Stimulated activated memory B cell treated with anti-CD40 and anti-IgM and Interleukin-4, amounts not matched to agents 10 μg/mL and 1 μg/mL and 100 μg/mL, for 72 hours (primary cell): ENCODE measurements around the gene GSN.

Source experiments
- ATAC-seq: fragments of 150-1000 bp; cut with Tn5 transposase; 2 replicates; pipeline ENCODE4 v1.10.0; 2021
- H3K27ac Mint-ChIP-seq: one replicate; pipeline ENCODE4 v1.8.0; 2022; ENCODE audit warnings: mild to moderate bottlenecking, mixed read lengths
- H3K27me3 Mint-ChIP-seq: one replicate; pipeline ENCODE4 v1.8.0; 2022; ENCODE audit warnings: mixed read lengths
- H3K36me3 Mint-ChIP-seq: one replicate; pipeline ENCODE4 v1.8.0; 2022; ENCODE audit warnings: mixed read lengths
- H3K4me1 Mint-ChIP-seq: one replicate; pipeline ENCODE4 v1.8.0; 2022; ENCODE audit warnings: mixed read lengths
- H3K4me3 Mint-ChIP-seq: one replicate; pipeline ENCODE4 v1.8.0; 2022; ENCODE audit warnings: mild to moderate bottlenecking, moderate library complexity, mixed read lengths
- H3K9me3 Mint-ChIP-seq: one replicate; pipeline ENCODE4 v1.8.0; 2022; ENCODE audit warnings: mixed read lengths

Gene GSN

DNA sequence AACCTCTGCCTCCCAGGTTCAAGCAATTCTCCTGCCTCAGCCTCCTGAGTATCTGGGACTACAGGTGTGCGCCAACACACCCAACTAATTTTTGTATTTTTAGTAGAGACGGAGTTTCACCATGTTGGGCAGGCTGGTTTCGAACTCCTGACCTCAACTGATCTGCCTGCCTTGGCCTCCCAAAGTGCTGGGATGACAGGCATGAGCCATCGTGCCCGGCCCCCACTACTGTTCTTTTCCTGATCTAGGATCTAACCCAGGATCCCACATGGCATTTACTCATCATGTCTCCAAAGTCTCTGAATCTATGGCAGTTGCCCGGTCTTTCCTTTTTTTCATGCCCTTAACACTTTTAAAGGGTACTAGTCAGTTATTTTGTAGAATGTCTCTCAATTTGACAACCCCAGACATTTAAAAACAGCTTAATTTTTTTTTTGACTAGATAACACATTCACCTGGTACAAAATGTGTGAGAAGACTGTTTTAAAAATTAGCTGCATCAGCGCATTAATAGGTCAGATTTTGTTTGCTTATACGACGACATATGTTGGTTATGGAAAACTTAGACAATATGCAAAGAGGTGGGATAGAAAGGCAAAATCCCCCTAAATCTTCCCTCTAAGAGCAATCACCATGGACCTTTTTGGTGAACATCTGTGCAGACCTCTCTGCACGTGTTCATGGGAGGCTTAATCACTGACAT is 55.6 kb downstream of the GSN start:
- Mint-ChIP-seq H3K27me3 (no peaks in the 10 kb centered on the region), H3K27ac (no peak overlapping the region)

DNA sequence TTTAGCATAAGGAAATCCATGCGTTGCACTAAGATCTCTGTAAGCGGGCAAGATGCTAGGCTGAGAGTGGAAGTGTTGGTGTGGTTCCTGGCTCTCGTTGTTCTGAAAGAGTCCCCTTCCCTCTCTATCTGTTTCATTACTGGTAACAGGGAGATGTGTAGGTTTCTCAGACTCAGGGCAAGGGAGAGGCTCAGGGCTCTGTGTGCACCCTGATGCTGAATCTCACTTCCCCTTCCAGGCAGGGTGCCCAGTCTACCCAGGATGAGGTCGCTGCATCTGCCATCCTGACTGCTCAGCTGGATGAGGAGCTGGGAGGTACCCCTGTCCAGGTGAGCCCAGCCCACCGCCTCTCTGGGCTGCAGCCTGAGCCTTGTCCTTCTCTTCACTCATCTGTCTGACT is 56.4 kb downstream of the GSN start:
- Mint-ChIP-seq H3K9me3 (no peaks in the 10 kb centered on the region), H3K27me3 (no peaks in the 10 kb centered on the region), H3K4me1 (peaks cover 6% of the 10 kb centered on the region), H3K36me3 (peaks cover 46% of the 10 kb centered on the region), H3K4me3 (no peak overlapping the region), H3K27ac (no peak overlapping the region)
- peak; percentile 52 for ATAC-seq

More for the DNA sequence above, 55.6 kb downstream of the GSN start:
- Mint-ChIP-seq H3K9me3 (no peaks in the 10 kb centered on the region), H3K4me3 (no peak overlapping the region), H3K4me1 (peaks cover 6% of the 10 kb centered on the region), H3K36me3 (peaks cover 45% of the 10 kb centered on the region)
- no peak for ATAC-seq

DNA sequence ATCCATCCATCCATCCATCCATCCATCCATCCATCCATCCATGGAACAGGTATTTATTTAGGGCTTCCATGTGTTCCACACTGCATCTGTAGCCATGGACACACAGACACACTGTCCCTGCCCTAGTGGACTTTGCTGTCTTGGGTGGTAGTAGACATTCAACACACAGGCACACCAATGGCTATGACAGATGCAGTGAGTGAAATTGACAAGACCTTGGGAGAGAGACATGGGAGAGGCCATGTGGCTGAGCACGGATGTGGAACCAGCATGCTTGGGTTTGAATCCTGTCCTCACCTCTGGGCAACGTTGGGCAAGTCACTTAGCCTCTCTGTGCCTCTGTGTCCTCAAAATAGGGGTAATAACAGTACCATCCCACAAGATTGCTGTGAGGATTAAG is 56.8 kb downstream of the GSN start:
- Mint-ChIP-seq H3K4me1 (peaks cover 6% of the 10 kb centered on the region), H3K36me3 (peaks cover 50% of the 10 kb centered on the region), H3K4me3 (no peak overlapping the region), H3K27ac (no peak overlapping the region), H3K9me3 (no peaks in the 10 kb centered on the region), H3K27me3 (no peaks in the 10 kb centered on the region)
- no peak for ATAC-seq

DNA sequence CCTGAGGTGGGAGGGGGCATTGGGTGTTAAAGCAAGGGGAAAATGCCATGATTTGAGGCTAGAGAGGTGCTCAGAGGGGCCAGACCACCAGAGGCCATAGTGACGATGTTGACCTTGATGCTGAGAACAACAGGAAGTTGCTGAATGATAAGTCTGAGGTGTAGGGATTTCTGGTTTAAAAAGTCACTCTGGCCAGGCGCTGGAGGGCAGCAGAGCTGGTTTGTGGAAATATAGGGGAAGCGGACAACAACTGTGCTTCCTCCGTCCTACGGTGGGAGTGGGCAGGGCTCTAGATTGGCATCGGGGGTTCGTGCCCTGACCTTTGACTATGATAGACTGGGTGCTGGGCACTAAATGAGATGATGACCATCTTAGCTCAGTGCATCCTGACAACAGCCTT is 57.4 kb downstream of the GSN start:
- Mint-ChIP-seq H3K27me3 (no peaks in the 10 kb centered on the region), H3K4me1 (peaks cover under 1% of the 10 kb centered on the region), H3K36me3 (peaks cover 56% of the 10 kb centered on the region), H3K27ac (no peak overlapping the region), H3K9me3 (no peaks in the 10 kb centered on the region), H3K4me3 (no peak overlapping the region)
- no peak for ATAC-seq

DNA sequence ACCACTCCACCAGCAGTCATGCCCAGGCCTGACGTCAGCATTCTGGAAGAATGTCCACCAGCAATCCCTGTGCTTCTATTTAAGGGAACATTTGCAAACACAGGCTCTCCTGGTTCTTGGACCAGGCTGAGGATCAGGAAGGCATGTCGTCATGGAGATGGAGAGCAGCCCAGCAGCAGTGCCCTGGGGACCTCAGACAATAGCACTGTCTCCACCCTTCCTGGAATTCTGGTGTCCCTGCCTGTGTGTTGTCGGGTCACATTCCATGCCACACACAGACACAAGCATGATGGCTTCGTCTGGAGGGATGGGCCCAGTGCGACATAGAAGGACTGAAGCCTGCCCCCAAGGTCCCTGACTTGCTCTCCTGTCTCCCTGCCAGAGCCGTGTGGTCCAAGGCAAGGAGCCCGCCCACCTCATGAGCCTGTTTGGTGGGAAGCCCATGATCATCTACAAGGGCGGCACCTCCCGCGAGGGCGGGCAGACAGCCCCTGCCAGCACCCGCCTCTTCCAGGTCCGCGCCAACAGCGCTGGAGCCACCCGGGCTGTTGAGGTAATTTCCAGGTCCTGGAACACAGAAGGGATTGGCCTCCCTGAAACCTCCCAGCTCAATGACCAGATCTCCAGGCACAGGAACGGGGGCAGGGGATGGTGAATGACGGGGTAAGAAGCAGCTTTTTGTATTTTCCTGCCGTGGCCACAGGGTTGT is 58.3 kb downstream of the GSN start:
- no peaks in the 10 kb centered on the region for H3K27me3 Mint-ChIP-seq
- peaks cover 65% of the 10 kb centered on the region for H3K36me3 Mint-ChIP-seq
- no peaks in the 10 kb centered on the region for H3K9me3 Mint-ChIP-seq
- H3K4me1 Mint-ChIP-seq = no peaks in the 10 kb centered on the region
- H3K4me3 Mint-ChIP-seq = no peak overlapping the region
- no peak overlapping the region for H3K27ac Mint-ChIP-seq
- ATAC-seq = no peak

DNA sequence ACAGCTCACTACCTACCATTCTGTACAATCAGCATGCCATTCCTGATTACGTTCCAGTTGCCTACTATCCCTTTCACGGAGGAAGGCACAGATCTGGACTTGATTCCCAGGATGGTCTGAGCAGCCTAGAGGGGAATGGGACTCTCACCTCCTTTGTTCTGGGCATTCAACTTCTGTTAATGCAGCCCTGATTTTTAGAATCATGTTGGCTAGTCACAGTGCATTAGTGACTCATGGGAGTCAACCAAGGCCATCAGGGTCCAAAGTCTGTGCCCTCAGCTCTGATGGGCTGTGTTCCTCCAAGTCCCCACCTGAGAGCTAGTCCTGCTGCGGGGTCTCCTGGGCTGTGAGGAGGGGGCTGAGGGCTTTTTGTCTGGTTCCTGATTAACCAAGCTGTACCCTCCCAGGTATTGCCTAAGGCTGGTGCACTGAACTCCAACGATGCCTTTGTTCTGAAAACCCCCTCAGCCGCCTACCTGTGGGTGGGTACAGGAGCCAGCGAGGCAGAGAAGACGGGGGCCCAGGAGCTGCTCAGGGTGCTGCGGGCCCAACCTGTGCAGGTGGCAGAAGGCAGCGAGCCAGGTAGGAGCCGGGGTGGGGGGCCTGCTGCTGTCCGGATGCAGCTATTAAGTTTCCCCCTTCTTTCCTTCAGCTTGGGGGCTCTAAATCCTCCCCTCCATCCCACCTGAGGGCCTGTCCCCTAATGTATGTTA is 59.1 kb downstream of the GSN start:
- peaks cover 69% of the 10 kb centered on the region for H3K36me3 Mint-ChIP-seq
- H3K4me3 Mint-ChIP-seq = no peak overlapping the region
- no peak overlapping the region for H3K27ac Mint-ChIP-seq
- H3K9me3 Mint-ChIP-seq = no peaks in the 10 kb centered on the region
- no peaks in the 10 kb centered on the region for H3K27me3 Mint-ChIP-seq
- ATAC-seq = no peak
- no peaks in the 10 kb centered on the region for H3K4me1 Mint-ChIP-seq

DNA sequence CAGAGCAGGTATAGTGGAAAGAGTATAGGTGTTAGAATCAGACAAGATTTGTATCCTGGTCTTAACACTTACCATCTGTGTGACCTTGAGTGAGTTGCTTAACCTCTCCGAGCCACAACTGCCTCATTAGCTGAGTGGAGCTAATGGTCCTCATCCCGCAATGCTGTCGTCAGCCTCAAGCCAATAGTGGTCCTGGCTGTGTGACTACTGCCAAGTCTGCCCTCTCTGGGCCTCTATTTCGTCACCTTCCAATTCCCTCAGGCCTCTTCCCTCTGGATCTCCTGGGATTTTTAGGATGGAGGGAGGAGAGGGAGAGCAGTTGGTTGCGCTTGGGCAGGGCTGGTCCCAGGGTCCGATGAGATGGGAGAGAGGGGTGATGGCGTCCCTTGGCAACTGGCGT is 60.5 kb downstream of the GSN start:
- no peaks in the 10 kb centered on the region for H3K4me1 Mint-ChIP-seq
- no peak for ATAC-seq
- no peak overlapping the region for H3K27ac Mint-ChIP-seq
- peaks cover 73% of the 10 kb centered on the region for H3K36me3 Mint-ChIP-seq
- no peaks in the 10 kb centered on the region for H3K27me3 Mint-ChIP-seq
- no peak overlapping the region for H3K4me3 Mint-ChIP-seq
- no peaks in the 10 kb centered on the region for H3K9me3 Mint-ChIP-seq

DNA sequence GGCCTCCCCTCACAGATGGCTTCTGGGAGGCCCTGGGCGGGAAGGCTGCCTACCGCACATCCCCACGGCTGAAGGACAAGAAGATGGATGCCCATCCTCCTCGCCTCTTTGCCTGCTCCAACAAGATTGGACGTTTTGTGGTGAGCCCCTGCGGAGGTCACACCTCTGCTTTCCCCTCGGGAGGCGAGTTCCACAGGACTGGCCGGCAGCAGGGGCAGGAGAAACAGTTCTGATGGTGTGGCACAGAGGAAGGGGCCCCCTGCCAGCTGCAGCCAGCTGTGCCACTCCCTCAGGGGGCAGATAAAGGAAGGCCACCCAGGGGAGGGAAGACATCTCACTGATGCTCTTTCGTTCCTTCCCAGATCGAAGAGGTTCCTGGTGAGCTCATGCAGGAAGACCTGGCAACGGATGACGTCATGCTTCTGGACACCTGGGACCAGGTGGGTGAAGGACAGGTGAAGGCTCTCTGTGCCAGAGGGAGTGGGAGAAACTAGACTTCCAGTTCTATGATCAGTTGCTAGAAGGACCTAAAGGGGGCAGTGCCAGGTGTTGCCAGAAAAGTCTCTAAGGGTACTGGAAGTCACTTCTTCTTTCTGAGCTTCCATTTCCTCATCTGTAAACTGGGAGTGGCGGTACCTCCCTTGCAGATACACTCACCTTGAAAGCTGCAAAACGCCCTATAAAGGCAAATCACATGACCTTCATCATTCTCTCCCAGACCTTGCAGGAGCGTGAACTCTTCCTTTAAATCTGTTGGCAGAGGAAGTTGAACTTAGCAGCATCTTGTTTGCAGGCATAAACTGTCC is 61.1 kb downstream of the GSN start:
- Mint-ChIP-seq H3K9me3 (no peaks in the 10 kb centered on the region), H3K27me3 (no peaks in the 10 kb centered on the region), H3K4me1 (no peaks in the 10 kb centered on the region), H3K4me3 (no peak overlapping the region), H3K36me3 (peaks cover 77% of the 10 kb centered on the region), H3K27ac (no peak overlapping the region)
- ATAC-seq = no peak

DNA sequence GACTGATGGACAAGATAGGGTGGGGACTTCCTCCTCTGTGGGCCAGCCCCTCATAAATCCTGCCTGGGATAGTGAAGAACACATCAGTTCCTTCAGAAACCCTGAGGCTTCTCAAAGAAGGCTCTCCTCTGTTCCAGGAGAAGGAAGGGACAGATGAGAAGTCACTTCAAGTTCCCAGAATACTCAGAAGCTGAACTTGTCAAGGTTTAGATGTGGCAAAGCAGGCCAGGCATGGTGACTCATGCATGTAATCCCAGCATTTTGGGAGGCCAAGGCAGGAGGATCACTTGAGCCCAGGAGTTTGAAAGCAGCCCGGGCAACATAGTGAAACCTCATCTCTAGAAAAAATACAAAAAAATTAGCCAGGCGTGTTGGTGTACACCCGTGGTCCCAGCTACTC is 63.6 kb downstream of the GSN start:
- Mint-ChIP-seq H3K4me3 (no peak overlapping the region), H3K4me1 (peaks cover 5% of the 10 kb centered on the region), H3K27ac (no peak overlapping the region), H3K27me3 (no peaks in the 10 kb centered on the region), H3K9me3 (no peaks in the 10 kb centered on the region), H3K36me3 (peaks cover 63% of the 10 kb centered on the region)
- no peak for ATAC-seq

DNA sequence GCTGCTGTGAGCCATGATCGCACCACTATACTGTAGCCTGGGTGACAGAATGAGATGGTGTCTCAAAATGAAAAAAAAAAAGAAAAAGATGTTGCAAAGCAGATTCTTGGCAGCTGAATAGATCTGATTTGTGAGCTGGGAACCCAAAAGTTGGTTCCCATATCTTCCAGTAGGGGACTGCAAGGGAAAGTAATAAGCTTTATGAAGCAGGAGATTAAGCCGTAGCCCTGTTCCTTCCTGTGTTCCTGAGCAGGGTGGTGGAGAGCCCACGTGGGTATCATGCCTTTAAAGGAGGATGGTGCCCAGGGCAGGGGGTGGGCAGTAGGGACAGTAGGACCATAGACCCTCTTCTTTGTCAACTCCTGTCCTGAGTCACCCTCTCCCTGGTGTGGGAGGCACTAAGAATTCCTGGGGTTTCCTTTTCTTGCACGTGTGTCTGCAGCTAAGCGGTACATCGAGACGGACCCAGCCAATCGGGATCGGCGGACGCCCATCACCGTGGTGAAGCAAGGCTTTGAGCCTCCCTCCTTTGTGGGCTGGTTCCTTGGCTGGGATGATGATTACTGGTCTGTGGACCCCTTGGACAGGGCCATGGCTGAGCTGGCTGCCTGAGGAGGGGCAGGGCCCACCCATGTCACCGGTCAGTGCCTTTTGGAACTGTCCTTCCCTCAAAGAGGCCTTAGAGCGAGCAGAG is 64.2 kb downstream of the GSN start:
- H3K36me3 Mint-ChIP-seq = peaks cover 63% of the 10 kb centered on the region
- H3K4me1 Mint-ChIP-seq = peaks cover 10% of the 10 kb centered on the region
- no peak overlapping the region for H3K27ac Mint-ChIP-seq
- H3K27me3 Mint-ChIP-seq = no peaks in the 10 kb centered on the region
- no peaks in the 10 kb centered on the region for H3K9me3 Mint-ChIP-seq
- no peak for ATAC-seq
- no peak overlapping the region for H3K4me3 Mint-ChIP-seq

DNA sequence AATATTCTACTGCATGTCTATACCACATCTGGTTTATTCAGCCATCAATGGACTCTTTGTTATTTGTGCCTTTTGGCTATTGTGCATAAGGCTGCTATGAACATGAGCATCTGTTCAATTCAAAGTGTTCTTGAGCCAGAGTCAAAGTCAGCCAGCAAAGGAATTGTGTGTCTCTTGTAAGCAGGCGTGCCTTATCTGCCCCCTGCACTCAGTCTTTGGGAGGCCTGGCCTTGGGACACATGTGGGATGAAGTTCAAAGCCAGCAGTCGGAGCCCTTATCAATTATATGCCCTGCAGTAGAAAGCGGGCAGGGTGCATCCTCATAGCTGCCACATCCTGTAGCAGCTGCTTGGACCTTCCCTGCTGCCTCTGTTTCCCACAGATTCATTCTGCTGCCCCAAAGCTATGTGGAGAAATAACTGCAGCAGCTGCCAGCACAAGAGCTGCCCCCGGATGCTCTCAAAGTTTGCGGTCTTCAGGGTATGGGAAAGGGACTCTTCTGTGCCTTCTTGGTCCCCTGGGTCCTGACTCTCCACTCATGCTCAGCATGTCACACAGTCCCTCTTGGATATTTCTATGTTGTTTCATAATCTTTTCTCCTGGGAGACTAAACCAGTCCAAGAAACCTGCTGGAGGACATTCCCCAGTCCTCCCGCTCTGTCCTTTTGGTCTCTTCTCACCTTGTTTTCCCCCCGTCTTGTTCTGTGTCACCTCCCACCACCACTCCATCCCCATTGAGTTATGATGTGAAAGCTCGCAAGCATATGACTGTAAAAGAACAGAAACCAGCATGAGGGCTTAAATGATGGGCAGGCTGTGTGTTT is 66.2 kb downstream of the GSN start:
- no peak for ATAC-seq

DNA sequence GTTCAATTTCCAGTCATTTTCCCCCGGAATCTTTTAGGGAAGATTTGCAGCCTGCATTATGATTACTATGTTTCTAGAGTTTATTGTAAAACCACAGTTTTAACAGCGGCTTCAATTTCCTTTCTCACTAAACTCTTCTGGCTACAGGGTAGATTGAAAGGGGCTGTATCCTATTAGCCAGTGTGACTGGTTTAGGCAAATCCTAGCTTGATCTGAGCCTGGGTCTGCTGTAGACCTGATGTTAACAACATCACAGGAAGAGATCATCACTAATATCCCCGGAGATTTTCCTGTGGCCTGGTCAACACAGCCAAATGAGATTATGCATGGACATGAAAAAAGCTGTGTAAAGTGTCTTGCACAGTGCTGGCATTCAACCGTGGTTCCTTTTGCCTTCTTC is 68.7 kb downstream of the GSN start:
- Mint-ChIP-seq H3K9me3 (no peaks in the 10 kb centered on the region), H3K27ac (no peak overlapping the region), H3K27me3 (no peaks in the 10 kb centered on the region), H3K4me3 (no peak overlapping the region), H3K36me3 (peaks cover 37% of the 10 kb centered on the region), H3K4me1 (peaks cover 10% of the 10 kb centered on the region)
- ATAC-seq = no peak

More for the DNA sequence above, 66.2 kb downstream of the GSN start:
- Mint-ChIP-seq H3K9me3 (no peaks in the 10 kb centered on the region), H3K4me1 (peaks cover 10% of the 10 kb centered on the region), H3K27ac (no peak overlapping the region), H3K27me3 (no peaks in the 10 kb centered on the region), H3K4me3 (no peak overlapping the region), H3K36me3 (peaks cover 52% of the 10 kb centered on the region)

DNA sequence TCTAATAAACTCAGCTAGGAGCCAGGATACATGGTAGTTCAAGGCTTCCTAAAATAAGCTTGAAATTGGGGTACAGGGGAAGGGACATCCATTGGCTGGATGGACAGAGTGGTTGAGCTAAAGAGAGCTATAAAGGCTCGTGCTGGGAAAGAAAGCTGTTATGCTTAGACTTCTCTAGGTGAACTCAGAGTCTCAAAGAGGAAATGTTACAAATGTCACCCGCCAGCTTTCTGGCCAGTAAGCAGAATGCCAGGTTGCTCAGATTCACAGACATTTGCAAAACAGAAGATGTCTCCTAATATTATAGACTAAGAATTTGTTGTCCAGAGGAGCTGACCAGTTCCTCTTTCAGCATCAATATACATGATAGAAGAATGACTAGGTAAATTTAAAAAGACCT is 71.5 kb downstream of the GSN start:
- H3K27ac Mint-ChIP-seq = no peak overlapping the region
- H3K9me3 Mint-ChIP-seq = no peaks in the 10 kb centered on the region
- no peak for ATAC-seq
- no peak overlapping the region for H3K4me3 Mint-ChIP-seq
- peaks cover 25% of the 10 kb centered on the region for H3K36me3 Mint-ChIP-seq
- no peaks in the 10 kb centered on the region for H3K27me3 Mint-ChIP-seq
- H3K4me1 Mint-ChIP-seq = peaks cover 10% of the 10 kb centered on the region
